Measurements from ENCODE around the gene SLC39A11.

The SLC39A11 gene

DNA sequence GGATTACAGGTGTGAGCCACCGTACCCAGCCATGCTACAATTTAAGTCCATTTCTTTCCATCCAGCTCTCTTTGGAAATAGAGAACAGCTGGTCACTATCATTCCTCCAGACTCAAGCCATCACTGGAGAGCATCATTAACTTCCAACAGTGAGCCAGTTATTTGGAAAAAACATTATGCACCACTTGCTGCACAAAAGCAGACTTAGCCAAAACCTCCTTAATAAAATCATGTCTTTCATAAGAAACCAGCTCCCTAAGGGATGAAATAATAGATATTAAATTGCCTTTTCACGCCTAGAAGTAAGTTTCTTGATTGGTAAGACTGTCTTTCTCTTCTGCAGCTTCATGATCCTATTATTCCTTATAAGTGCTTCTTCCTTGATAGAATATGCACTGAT lies 17.9 kb downstream of the SLC39A11 start:
- H3K27ac ChIP-seq: no peak overlapping the region
- TF ChIP-seq, protein P1, sequence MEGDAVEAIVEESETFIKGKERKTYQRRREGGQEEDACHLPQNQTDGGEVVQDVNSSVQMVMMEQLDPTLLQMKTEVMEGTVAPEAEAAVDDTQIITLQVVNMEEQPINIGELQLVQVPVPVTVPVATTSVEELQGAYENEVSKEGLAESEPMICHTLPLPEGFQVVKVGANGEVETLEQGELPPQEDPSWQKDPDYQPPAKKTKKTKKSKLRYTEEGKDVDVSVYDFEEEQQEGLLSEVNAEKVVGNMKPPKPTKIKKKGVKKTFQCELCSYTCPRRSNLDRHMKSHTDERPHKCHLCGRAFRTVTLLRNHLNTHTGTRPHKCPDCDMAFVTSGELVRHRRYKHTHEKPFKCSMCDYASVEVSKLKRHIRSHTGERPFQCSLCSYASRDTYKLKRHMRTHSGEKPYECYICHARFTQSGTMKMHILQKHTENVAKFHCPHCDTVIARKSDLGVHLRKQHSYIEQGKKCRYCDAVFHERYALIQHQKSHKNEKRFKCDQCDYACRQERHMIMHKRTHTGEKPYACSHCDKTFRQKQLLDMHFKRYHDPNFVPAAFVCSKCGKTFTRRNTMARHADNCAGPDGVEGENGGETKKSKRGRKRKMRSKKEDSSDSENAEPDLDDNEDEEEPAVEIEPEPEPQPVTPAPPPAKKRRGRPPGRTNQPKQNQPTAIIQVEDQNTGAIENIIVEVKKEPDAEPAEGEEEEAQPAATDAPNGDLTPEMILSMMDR (IDR thresholded peaks at IDR 0.05; ENCODE audit: low read depth, low read length): no peak
- no peak for DNase-seq
- H3K36me3 ChIP-seq: no peaks in the 10 kb centered on the region; the same call in 1 of the 2 replicates
- no peaks in the 10 kb centered on the region for H3K27me3 ChIP-seq (ENCODE audit: insufficient read depth, low read depth, severe bottlenecking)
- no peak overlapping the region for H3K4me3 ChIP-seq (ENCODE audit: low read depth, low read length)
- H3K9me3 ChIP-seq (ENCODE audit: severe bottlenecking): no peaks in the 10 kb centered on the region

DNA sequence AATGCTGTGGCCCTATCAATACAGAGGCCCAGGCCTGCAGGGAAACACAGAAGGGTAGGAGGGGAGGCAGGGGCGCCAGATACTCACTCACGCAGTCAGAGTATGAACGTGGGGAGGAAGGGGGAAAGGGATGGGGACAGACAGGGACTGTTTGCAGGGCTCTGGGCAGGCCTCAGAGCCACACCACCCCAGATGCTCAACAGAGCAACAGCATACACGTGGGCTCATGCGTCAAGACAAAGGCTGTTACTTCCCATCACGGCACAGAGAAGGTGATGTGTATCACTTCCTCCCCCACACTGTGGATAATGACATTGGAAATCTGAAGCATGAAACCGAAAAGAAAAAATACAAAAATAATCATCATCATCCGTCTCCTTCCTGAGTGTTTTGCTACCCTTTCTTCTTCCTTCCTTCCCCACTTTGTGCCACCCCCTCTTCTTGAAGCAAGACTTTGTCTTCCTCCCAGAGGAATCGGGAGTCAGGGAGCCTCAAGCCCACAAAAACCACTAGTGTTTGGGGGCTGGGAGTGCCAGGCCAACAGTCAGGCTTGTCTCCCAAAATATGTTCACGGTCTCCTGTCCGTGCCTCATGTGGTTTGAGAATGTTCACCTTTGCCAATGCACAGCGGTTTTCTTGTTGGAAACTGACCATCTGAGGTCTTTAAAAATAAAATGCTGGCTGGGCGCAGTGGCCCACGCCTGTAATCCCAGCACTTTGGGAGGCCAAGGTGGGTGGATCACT lies 20.1 kb downstream of the SLC39A11 start:
- Histone ChIP-seq H3K9me3 (ENCODE audit: severe bottlenecking) (no peaks in the 10 kb centered on the region), H3K36me3 (no peaks in the 10 kb centered on the region; the same call in 1 of the 2 replicates), H3K27ac (no peak overlapping the region), H3K27me3 (ENCODE audit: insufficient read depth, low read depth, severe bottlenecking) (no peaks in the 10 kb centered on the region), H3K4me3 (ENCODE audit: low read depth, low read length) (no peak overlapping the region)
- TF ChIP-seq, protein P1 (IDR thresholded peaks at IDR 0.05; ENCODE audit: low read depth, low read length): no peak
- DNase-seq: no peak

DNA sequence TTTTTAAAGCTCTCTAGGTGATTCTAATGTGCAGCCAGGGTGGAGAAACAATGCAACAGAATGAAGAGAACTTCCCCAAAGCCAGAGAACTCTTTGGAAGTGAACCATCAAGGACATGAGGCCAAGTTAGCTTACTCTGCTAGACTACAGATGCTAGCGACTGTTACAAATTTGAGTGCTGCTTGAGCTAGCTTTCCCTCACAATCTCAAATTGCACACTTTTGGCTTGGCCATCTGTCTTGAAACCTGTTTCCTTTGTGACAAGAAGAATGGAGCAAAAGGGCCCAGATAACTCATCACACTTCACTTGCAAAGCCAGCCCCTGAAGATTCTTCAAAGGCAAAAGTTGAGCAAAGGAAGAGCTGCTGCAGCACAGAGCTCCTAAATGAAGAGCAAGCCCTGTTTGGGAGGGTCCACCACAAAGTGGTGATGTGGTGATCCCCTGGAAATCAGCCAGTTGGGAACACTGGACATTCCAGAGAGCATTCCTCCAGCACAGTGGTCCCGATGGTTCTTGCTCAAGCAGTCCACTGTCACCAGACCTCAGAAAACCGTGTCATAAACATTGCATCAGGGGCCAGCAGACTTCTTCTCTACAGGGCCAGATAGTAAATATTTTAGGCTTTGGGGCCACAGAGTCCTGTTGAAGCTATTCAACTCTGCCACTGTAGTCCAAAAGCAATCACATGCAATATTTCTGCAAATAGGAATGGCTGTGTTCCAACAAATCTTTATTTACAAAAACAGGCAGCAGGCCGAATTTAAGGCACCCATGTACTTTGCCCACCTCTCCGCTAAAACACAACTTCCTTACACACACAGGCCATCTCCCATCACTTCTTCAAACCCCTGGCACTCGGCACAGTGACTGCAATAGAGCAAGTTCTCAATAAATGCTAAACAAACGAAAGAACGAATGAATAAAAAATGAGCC lies 21.2 kb downstream of the SLC39A11 start:
- H3K4me3 ChIP-seq (ENCODE audit: low read depth, low read length): no peak overlapping the region
- TF ChIP-seq, protein P1 (IDR thresholded peaks at IDR 0.05; ENCODE audit: low read depth, low read length): no peak
- DNase-seq: no peak
- peaks cover 6% of the 10 kb centered on the region for H3K9me3 ChIP-seq (ENCODE audit: severe bottlenecking)
- H3K36me3 ChIP-seq: peaks cover 4% of the 10 kb centered on the region
- no peaks in the 10 kb centered on the region for H3K27me3 ChIP-seq (ENCODE audit: insufficient read depth, low read depth, severe bottlenecking)
- no peak overlapping the region for H3K27ac ChIP-seq

DNA sequence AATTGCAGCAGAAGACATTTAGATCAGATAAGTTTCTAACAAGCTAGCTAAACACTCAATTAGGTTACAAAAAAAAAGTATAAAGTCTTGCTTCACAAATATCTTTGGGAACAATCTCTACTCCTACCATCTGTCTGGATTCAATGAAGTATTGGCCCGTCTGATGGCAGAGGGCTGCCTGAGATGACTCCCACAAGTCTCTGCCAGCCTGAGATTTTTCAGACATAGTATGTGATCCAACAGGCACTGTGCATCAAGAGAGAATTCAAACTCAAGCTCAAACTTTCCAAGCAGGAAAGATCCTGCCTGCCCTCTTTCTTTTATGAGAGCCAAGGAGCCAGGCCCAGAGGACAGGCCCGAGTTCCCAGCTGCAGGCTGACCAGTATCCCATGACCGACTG lies 22.6 kb downstream of the SLC39A11 start:
- H3K9me3 ChIP-seq (ENCODE audit: severe bottlenecking): peaks cover 10% of the 10 kb centered on the region
- DNase-seq: no peak
- peaks cover 4% of the 10 kb centered on the region for H3K36me3 ChIP-seq
- no peak overlapping the region for H3K27ac ChIP-seq
- TF ChIP-seq, protein P1 (IDR thresholded peaks at IDR 0.05; ENCODE audit: low read depth, low read length): no peak
- no peak overlapping the region for H3K4me3 ChIP-seq (ENCODE audit: low read depth, low read length)
- H3K27me3 ChIP-seq (ENCODE audit: insufficient read depth, low read depth, severe bottlenecking): no peaks in the 10 kb centered on the region

DNA sequence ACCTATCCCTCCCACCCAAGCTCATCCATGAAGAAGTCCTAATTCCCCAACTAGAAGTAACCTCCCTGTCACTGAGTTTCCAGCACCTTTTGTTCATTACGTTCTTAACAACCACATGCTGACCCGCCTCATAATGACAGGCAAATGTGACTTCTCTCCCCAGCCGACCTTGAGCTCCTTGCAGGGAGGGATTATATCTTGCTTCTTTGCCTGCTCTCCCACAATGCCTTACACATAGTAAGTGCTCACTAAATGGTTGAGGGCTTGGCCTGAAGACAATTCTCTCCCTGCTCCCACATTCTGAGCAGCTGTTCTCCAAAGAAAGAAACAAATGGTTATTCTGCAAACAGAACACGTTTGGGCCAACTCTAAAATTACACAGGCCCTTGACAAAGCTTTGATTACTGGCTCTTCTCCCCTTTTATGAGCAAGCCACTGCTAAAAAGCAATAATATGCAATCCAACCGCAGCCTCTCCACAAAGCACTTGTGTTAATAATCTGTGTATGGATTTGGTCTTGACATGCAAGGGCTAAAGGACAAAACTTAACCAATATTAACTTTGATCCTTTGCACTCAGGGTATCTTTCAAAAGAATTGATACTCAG lies 23.2 kb downstream of the SLC39A11 start:
- H3K9me3 ChIP-seq (ENCODE audit: severe bottlenecking): peaks cover 10% of the 10 kb centered on the region
- no peaks in the 10 kb centered on the region for H3K27me3 ChIP-seq (ENCODE audit: insufficient read depth, low read depth, severe bottlenecking)
- no peak overlapping the region for H3K4me3 ChIP-seq (ENCODE audit: low read depth, low read length)
- TF ChIP-seq, protein P1 (IDR thresholded peaks at IDR 0.05; ENCODE audit: low read depth, low read length): no peak
- H3K36me3 ChIP-seq: peaks cover 4% of the 10 kb centered on the region
- no peak overlapping the region for H3K27ac ChIP-seq
- no peak for DNase-seq

All from WERI-Rb-1 (cell line).